Right lung (tissue), 5 donors: ENCODE measurements around the gene CPEB4. TPM values are rescaled to one million over a fixed set of nuclear protein-coding genes. Genes with fewer than 3 reads are reported as not detected.

Experiments used
- DNase-seq, 2 donors: peaks; one replicate each; pipeline ENCODE4 v3.0.0-alpha.2; 2013
- polyA plus RNA-seq, 5 donors: library from polyadenylated mRNA; unstranded; fragments of 120-200 nt; gene quantifications; one replicate each; pipeline versions ENCODE4 v1.2.1 to v1.2.3, GENCODE V29; 2013; ENCODE audit warnings: inconsistent platforms in 1 of 5, low replicate concordance in 1 of 5; ENCODE audit not compliant: insufficient read length in 5 of 5, insufficient read depth in 1 of 5

Gene CPEB4
- polyA plus RNA-seq, 5 donors, result 12.3 to 18.5 (median 17.0) TPM

- no peak for DNase-seq
Measured at GRCh38 chr5:173941758-173942401, 53.7 kb downstream of the CPEB4 start.

DNA sequence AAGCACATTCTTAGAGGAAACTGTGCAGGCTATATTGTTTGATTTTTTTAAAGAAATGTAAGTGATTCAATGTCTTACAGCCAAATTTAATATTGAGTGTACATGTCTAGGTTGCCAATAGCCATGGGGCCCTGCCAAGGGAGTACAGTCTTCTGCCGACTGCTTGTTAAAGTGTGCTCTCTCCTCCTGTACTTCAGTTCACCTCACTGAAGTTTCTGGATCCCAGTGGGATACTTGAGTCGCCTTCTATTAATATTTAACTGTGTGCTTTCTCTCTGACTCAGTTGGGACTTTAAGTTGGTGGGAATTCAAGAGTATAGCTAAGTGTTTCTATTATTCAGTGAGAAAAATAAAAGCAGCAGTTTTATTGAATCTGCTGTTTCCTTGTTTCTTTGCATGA is 56.4 kb downstream of the CPEB4 start:
- no peak for DNase-seq

DNA sequence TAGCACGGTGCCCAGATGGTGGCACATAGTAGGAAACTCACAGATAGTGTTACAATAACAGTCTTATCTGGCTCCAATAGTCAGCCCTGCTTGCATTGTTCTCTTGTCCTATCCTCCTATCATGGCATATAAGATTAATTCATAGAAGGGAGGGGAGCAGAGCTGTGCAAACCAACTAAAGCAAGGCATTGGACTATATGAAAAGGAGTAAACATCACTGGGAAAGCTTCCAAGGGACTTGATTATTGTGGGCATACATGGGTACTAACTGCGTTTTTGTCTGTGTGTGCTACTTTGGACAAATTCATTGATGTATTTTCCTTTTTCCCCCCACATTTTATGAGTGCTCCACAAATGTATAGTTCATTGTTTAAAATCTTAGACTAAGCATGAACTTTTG is 57.0 kb downstream of the CPEB4 start:
- no peak for DNase-seq

- DNase-seq, result no peak
Measured at GRCh38 chr5:173946323-173946722, 58.2 kb downstream of the CPEB4 start.

GRCh38 chr5:173950829-173951228 is 62.7 kb downstream of the CPEB4 start:
- DNase-seq, result no peak

DNA sequence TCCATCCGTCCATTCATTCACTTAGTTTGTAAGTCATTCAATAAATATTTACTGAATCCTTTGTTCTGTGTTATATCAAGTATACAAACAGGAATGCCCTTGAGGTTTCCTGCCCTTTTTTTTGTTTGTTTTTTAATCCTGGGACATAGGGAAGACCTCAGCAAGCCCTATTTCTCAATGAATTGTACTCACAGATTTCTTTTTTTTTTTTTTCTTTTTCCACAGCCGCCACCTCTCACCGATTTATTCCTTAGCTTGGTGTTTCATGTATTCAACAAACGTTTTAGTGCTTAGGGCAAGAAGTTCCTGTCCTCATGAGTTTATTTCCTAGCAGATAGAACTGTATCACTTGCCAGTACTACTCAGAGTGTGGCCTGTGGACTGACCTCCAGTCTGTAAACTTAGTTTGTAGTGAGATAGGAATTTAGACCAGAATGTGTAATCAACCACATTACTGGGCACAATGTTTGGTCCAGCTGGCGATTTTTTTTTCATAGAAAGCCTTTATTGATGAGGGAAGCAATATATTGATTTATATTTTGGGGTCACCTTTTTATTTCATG is 65.5 kb downstream of the CPEB4 start:
- no peak for DNase-seq

GRCh38 chr5:173954671-173955521 is 66.7 kb downstream of the CPEB4 start:
- DNase-seq, result no peak

DNA sequence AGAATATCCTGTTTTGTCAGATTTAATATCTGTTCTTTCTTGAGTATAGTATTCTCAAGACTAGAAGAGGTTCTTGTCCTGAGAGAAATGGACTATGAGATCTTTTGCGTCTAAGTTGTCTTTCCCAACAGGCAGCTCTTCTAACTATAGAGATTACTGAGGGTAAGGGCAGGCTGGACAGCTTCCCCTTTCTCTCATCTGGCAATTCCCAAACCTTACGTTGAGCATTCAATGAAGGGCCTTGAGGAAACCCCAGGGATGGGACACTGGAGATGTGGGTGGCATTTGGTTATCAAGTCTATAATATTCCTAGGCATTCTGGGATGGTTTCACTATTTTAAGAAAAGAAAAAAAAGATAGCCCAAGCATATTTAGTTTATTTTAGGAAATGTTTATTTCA is 72.8 kb downstream of the CPEB4 start:
- DNase-seq, result no peak

DNA sequence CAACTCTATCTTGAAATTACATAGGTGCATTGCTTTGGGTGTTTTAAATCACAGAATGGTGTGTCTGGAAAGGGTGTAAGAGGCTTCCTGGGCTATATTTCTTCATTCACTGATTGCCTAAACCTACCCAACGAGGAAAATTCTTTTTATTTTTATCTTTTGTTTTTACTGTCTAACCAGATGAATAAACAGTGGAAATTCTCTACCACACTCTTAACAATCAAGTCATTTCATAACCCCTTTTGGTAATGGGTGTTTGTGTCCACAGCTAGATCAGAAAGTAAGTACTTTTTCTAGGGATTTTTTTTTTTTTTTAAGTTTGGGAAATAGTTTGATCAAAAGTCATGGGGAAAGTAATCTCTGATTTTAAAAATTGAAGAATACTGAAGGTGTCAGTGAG is 73.3 kb downstream of the CPEB4 start:
- no peak for DNase-seq

- DNase-seq, result no peak
Measured at GRCh38 chr5:173962436-173962972, 74.4 kb downstream of the CPEB4 start.

GRCh38 chr5:173963182-173963838 is 75.2 kb downstream of the CPEB4 start:
- no peak for DNase-seq

DNA sequence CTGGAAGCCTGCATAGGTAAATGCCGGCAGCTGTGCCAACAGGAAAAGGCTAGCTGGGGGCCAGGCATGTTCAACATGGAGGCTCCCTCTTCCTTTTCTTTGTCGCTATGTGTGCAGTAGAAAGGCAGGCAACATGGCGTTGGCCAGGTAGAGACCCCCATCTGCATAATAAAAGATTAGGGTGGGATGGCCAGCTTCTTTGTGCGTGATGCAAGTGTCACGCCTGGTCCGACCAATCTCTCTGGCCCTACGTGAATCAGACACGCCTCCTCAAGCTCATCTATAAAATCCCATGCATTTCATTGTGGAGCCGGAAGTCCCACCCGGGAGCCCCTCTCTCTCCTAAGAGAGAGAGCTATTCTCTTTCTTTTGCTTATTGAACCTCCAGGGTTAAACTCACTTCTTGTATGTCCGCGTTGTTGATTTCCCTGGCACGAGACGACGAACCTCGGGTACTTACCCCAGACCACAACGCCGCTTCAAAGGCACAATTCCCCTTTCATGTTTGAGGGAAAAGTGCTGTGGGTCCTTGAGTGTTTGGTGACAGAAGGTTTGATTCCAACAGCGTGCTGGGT is 75.8 kb downstream of the CPEB4 start:
- DNase-seq, result peak; percentile 60 to 64

- no peak for DNase-seq
Measured at GRCh38 chr5:173964506-173964905, 76.4 kb downstream of the CPEB4 start.

DNA sequence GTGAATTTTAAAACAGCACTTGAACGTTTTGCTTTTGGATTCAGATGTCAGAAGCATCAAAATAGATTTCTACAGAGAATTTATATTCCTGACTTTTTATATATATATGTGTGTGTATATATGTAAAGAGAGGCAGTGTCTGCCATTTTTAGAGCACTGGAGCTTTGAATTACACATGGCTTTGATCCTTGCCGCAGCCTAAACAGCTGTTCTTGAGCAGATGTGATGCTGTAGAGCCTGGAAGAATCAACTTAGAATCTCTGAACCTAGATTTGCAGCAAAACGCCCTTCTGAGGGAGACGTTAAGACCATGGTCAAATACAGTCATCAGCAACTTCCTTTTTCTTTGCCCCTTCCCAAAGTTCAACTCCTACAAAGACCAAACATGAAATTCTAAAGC is 79.1 kb downstream of the CPEB4 start:
- no peak for DNase-seq

DNA sequence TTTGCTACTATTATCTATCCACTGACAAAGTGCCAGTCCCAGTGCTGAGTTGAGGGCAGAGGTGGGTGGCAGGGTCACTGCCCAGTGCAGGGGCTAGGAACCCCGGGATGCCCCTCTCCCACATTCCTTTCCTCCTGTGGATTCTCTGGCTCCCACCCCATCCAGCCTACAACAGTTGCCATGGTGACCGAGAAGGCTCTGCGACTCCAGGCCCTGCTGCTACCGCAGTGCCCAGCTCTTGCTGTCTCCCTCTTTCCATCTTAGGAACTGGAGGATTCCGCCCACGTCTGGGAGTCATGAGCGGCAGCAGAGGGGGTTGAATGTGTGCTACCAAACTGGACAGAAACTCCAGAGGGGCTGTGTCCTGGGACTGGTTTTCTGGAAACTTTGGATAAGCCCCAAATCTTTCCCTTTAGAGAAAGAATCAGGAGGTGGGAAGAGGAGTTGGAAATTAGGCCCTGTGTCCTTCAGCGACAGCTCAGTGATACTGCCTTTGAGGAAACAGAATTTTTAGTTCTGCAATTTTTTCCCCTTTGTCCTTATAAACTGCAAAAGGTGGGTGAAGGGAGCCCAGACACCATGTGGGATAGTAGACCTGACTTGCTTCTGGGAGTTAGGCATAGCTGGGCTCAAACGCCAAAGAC is 80.1 kb downstream of the CPEB4 start:
- no peak for DNase-seq

GRCh38 chr5:173969167-173970049 is 81.3 kb downstream of the CPEB4 start:
- DNase-seq, result no peak

DNA sequence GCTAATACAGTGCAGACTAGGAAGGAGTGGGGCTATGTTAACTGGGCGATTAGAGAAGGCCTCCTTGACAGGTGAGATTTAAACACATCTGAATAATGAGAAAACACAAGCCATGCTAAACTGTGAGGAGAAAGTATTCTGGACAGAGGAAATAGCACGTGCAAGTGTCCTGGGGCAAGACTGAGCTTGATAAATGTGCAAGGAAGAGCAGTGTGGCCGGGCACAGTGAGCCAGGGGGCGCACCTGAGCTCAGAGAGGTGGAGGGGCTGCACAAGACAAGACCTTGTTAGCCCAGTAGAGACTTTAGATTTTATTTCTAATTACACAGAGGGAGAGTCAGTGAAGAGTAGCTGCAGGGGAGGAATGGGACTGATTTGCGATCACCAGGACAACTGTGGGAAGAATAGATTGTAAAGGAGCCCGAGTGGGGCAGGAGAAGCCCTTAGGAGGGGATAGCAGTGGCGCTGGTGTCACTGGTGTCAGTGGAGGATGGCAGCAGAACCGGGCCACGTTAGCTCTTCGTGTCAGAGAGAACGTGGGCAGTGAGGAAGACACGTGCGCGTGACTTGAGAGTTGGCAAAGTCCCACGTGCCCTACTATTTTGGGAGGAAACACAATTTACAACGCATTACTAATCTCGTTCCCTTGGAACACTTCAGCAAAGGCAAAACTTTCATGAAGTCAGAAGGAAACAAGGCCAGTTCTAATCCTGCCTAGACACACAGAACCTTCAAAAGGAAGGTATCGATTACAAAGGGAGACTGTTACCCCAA is 82.9 kb downstream of the CPEB4 start:
- DNase-seq, result no peak

DNA sequence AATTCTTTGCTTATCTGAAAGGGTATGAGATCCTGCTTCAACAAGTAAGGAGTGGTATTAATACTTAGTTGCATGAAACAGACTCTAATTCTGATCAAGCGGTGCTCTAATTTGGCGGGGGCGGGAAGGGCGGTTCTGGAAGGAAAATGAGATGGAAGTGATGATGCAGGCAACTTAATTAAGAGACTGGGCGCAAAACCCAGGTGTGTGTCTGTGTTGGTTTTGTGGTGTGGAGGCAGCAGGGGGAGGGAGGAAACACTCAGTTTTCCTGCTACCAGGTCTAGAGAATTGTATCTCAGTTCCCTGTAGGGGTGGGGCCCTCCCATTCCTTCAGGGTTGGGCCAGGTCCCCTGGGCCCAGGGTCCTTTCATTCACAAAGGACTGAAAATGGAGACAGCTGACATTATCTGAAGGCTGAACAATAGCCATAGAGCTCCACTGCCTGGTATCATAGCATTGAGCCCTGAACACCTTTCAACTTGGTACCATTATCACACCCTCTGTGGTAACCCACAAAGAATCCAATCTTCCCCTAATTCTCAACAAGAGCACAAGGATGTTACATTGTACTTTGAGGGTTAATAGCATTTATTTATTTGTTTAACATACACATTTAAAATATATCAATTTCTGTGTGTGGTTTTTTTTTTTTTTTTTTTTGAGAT is 83.7 kb downstream of the CPEB4 start:
- DNase-seq, result no peak

GRCh38 chr5:173972607-173972924 is 84.4 kb downstream of the CPEB4 start:
- no peak for DNase-seq
